HepG2 (cell line): ENCODE data around the gene POLR1C. TPM values are rescaled to one million over a fixed set of nuclear protein-coding genes. Genes with fewer than 3 reads are reported as not detected.

Experiments
- ATF7-NPFF ChIP-seq: sonication (generic); formaldehyde crosslinking; IDR thresholded peaks from 2 replicates; pipeline ENCODE4 v1.8.1; 2023; ENCODE audit warnings: mild to moderate bottlenecking, low read depth, missing genetic modification reagents, moderate library complexity
- BRF2 ChIP-seq: sonication (generic); formaldehyde crosslinking; IDR thresholded peaks from 2 replicates; pipeline ENCODE4 v1.8.1; 2022; ENCODE audit warnings: mild to moderate bottlenecking, missing genetic modification reagents
- GATAD2A ChIP-seq: IDR thresholded peaks from 2 replicates; pipeline ENCODE4 v1.6.1; 2016
- HNF1A ChIP-seq, 2 experiments: sonication (generic) in 1 of 2; formaldehyde crosslinking in 1 of 2; IDR thresholded peaks; 2 replicates each; pipeline versions ENCODE4 v1.4.0 to v1.6.1; 2016 to 2020; ENCODE audit warnings: borderline replicate concordance in 1 of 2, low read depth in 1 of 2, mild to moderate bottlenecking in 1 of 2, missing genetic modification reagents in 1 of 2
- NFIC ChIP-seq: IDR thresholded peaks from 2 replicates; pipeline ENCODE4 v1.6.1; 2012; ENCODE audit warnings: mild to moderate bottlenecking, low read length, inconsistent platforms
- RARA ChIP-seq: IDR thresholded peaks from 2 replicates; pipeline ENCODE4 v1.6.1; 2016; ENCODE audit warnings: missing genetic modification reagents, missing compliant biosample characterization
- polyA plus RNA-seq, 8 experiments: library from polyadenylated mRNA; depleted of rRNA in 3 of 8; stranded (reverse) in 7 of 8; unstranded in 1 of 8; fragments of >200 nt; fragmentation: Illumina TruSeq in 4 of 8; extraction: Trizol in 4 of 8; gene quantifications; 2 replicates each; pipeline versions ENCODE4 v1.2.1 to v1.2.3, GENCODE V29; 2011 to 2016; ENCODE audit warnings: low read depth in 4 of 8, missing spikeins in 1 of 8, mixed read lengths in 1 of 8; ENCODE audit not compliant: insufficient read depth in 1 of 8
- total RNA-seq, 5 experiments: library from RNA; depleted of rRNA; stranded (reverse); fragments of >200 nt; fragmentation: Illumina TruSeq; extraction: Trizol; gene quantifications; 2 replicates each; pipeline ENCODE4 v1.2.3, GENCODE V29; 2016; ENCODE audit warnings: low read depth in 1 of 5
- TF ChIP-seq, protein P1 (sequence below): sonication (generic); formaldehyde crosslinking; IDR thresholded peaks from 2 replicates; pipeline ENCODE4 v1.4.0; 2020; ENCODE audit warnings: missing genetic modification reagents

The POLR1C gene
- total and polyA plus RNA-seq, 2 of the 13 experiments (the other 11 are each of a cell fraction or from before 2014, with no cell fraction given): 62.6 to 72.2 TPM

- TF ChIP-seq HNF1A (IDR thresholded peaks at IDR 0.05; ENCODE audit: low read depth): no peak
- TF ChIP-seq HNF1A (CRISPR knock-in tag; IDR thresholded peaks at IDR 0.05; ENCODE audit: borderline replicate concordance): no peak
- 0 out of 2 replicates have a peak, but pooled peaks have one; percentile 30 for TF ChIP-seq ATF7-NPFF
- TF ChIP-seq RARA: peak; percentile 63
- no peak for TF ChIP-seq NFIC
- peak; percentile 28; the same call in 1 of the 2 replicates for TF ChIP-seq BRF2 (CRISPR knock-in tag)
- TF ChIP-seq, protein P1, sequence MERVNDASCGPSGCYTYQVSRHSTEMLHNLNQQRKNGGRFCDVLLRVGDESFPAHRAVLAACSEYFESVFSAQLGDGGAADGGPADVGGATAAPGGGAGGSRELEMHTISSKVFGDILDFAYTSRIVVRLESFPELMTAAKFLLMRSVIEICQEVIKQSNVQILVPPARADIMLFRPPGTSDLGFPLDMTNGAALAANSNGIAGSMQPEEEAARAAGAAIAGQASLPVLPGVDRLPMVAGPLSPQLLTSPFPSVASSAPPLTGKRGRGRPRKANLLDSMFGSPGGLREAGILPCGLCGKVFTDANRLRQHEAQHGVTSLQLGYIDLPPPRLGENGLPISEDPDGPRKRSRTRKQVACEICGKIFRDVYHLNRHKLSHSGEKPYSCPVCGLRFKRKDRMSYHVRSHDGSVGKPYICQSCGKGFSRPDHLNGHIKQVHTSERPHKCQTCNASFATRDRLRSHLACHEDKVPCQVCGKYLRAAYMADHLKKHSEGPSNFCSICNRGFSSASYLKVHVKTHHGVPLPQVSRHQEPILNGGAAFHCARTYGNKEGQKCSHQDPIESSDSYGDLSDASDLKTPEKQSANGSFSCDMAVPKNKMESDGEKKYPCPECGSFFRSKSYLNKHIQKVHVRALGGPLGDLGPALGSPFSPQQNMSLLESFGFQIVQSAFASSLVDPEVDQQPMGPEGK (CRISPR knock-in tag): peak; percentile 81
- TF ChIP-seq GATAD2A (CRISPR knock-in tag): no peak
Observed at GRCh38 chr6:43491750-43492661, 24.9 kb upstream of the POLR1C start (continued).
